ENCODE results near the gene AGRP. TPM values are rescaled to one million over a fixed set of nuclear protein-coding genes. Genes with fewer than 3 reads are reported as not detected.

Gene AGRP
- total RNA-seq, 2 donors from 2014 or later, result not detected

DNA sequence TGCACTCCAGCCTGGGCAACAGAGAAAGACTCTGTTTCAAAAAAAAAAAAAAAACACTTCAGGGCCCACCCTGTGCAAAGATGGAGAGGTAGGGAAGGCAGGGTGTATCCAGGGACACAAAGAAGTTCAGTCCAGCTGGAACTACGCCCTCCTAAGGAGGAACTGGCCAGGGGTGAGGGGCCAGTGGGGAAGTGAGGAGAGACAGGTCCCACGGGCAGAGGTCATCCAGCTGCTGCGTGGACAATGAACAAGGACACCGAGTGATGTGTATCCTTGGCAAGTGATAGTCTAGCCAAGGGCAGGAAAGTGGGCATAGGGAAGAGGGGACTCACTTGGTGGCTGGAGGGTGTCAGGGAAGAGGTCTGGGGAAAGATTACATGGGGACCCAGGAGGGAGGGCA, 35.9 kb upstream of the AGRP start:
- Histone ChIP-seq H3K9ac (ENCODE audit: extremely low read depth, low read length, poor library complexity, severe bottlenecking) (no peak overlapping the region), H3K27me3 (ENCODE audit: control insufficient read depth, insufficient read depth, low read length, poor library complexity, severe bottlenecking) (peaks cover 2% of the 10 kb centered on the region), H3K4me1 (ENCODE audit: control insufficient read depth, insufficient read depth, low read length) (no peaks in the 10 kb centered on the region), H3K4me3 (ENCODE audit: low read length) (no peak overlapping the region), H3K27ac (ENCODE audit: low read depth, low read length) (no peak overlapping the region), H3K36me3 (ENCODE audit: control insufficient read depth, insufficient read depth, low read length) (no peaks in the 10 kb centered on the region), H3K9me3 (ENCODE audit: control insufficient read depth, low read length) (no peaks in the 10 kb centered on the region)
- H3K36me3 Mint-ChIP-seq (ENCODE audit: low read depth), result no peaks in the 10 kb centered on the region
- no peaks in the 10 kb centered on the region for H3K9me3 Mint-ChIP-seq
- no peak overlapping the region for H3K27ac Mint-ChIP-seq
- WGBS, 2 experiments (ENCODE audit: insufficient coverage in 1 of 2, insufficient read length in 1 of 2), result 89 to 90% methylated on average over 3 to 4 of the region's 4 CpGs
- no peak for DNase-seq
- TF ChIP-seq, protein P1, sequence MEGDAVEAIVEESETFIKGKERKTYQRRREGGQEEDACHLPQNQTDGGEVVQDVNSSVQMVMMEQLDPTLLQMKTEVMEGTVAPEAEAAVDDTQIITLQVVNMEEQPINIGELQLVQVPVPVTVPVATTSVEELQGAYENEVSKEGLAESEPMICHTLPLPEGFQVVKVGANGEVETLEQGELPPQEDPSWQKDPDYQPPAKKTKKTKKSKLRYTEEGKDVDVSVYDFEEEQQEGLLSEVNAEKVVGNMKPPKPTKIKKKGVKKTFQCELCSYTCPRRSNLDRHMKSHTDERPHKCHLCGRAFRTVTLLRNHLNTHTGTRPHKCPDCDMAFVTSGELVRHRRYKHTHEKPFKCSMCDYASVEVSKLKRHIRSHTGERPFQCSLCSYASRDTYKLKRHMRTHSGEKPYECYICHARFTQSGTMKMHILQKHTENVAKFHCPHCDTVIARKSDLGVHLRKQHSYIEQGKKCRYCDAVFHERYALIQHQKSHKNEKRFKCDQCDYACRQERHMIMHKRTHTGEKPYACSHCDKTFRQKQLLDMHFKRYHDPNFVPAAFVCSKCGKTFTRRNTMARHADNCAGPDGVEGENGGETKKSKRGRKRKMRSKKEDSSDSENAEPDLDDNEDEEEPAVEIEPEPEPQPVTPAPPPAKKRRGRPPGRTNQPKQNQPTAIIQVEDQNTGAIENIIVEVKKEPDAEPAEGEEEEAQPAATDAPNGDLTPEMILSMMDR (conservative IDR thresholded peaks at IDR 0.05), result no peak
- peaks cover 39% of the 10 kb centered on the region for H3K27me3 Mint-ChIP-seq (ENCODE audit: insufficient read depth)
- no peaks in the 10 kb centered on the region for H3K4me1 Mint-ChIP-seq
- H3K4me3 Mint-ChIP-seq, result no peak overlapping the region

GRCh38 chr16:67518676-67519075, 35.3 kb upstream of the AGRP start:
- H3K9me3 Mint-ChIP-seq, result no peaks in the 10 kb centered on the region
- 93 to 96% methylated on average over 6 to 8 of the region's 8 CpGs for WGBS, 2 experiments (ENCODE audit: insufficient coverage in 1 of 2, insufficient read length in 1 of 2)
- Histone ChIP-seq H3K9ac (ENCODE audit: extremely low read depth, low read length, poor library complexity, severe bottlenecking) (no peak overlapping the region), H3K9me3 (ENCODE audit: control insufficient read depth, low read length) (no peaks in the 10 kb centered on the region), H3K27ac (ENCODE audit: low read depth, low read length) (no peak overlapping the region), H3K4me1 (ENCODE audit: control insufficient read depth, insufficient read depth, low read length) (no peaks in the 10 kb centered on the region), H3K36me3 (ENCODE audit: control insufficient read depth, insufficient read depth, low read length) (no peaks in the 10 kb centered on the region), H3K4me3 (ENCODE audit: low read length) (no peak overlapping the region), H3K27me3 (ENCODE audit: control insufficient read depth, insufficient read depth, low read length, poor library complexity, severe bottlenecking) (no peaks in the 10 kb centered on the region)
- H3K27me3 Mint-ChIP-seq (ENCODE audit: insufficient read depth), result peaks cover 33% of the 10 kb centered on the region
- no peak overlapping the region for H3K27ac Mint-ChIP-seq
- no peaks in the 10 kb centered on the region for H3K4me1 Mint-ChIP-seq
- DNase-seq, result no peak
- no peaks in the 10 kb centered on the region for H3K36me3 Mint-ChIP-seq (ENCODE audit: low read depth)
- H3K4me3 Mint-ChIP-seq, result no peak overlapping the region
- TF ChIP-seq, protein P1 (conservative IDR thresholded peaks at IDR 0.05), result no peak

- TF ChIP-seq, protein P1 (conservative IDR thresholded peaks at IDR 0.05), result no peak
- no peak for DNase-seq
- Mint-ChIP-seq H3K36me3 (ENCODE audit: low read depth) (no peaks in the 10 kb centered on the region), H3K9me3 (no peaks in the 10 kb centered on the region), H3K27me3 (ENCODE audit: insufficient read depth) (peaks cover 28% of the 10 kb centered on the region), H3K4me3 (no peak overlapping the region), H3K4me1 (no peaks in the 10 kb centered on the region), H3K27ac (no peak overlapping the region)
- Histone ChIP-seq H3K4me3 (ENCODE audit: low read length) (no peak overlapping the region), H3K27me3 (ENCODE audit: control insufficient read depth, insufficient read depth, low read length, poor library complexity, severe bottlenecking) (no peaks in the 10 kb centered on the region), H3K4me1 (ENCODE audit: control insufficient read depth, insufficient read depth, low read length) (no peaks in the 10 kb centered on the region), H3K36me3 (ENCODE audit: control insufficient read depth, insufficient read depth, low read length) (no peaks in the 10 kb centered on the region), H3K9me3 (ENCODE audit: control insufficient read depth, low read length) (no peaks in the 10 kb centered on the region), H3K27ac (ENCODE audit: low read depth, low read length) (no peak overlapping the region), H3K9ac (ENCODE audit: extremely low read depth, low read length, poor library complexity, severe bottlenecking) (no peak overlapping the region)
- 87 to 92% methylated on average over 7 to 10 of the region's 11 CpGs for WGBS, 2 experiments (ENCODE audit: insufficient coverage in 1 of 2, insufficient read length in 1 of 2)
Measured at GRCh38 chr16:67517661-67518423, 34.5 kb upstream of the AGRP start.
